ENCODE results near the gene ZNF680. TPM values are rescaled to one million over a fixed set of nuclear protein-coding genes. Genes with fewer than 3 reads are reported as not detected.

The ZNF680 gene
- total RNA-seq, 4 donors from 2014 or later, result 8.2 to 8.8 (median 8.5) TPM

- no peak for DNase-seq (ENCODE audit: low spot score in 2 of 2)
- TF ChIP-seq POLR2A (IDR thresholded peaks at IDR 0.05), result no peak
- TF ChIP-seq, protein P1, sequence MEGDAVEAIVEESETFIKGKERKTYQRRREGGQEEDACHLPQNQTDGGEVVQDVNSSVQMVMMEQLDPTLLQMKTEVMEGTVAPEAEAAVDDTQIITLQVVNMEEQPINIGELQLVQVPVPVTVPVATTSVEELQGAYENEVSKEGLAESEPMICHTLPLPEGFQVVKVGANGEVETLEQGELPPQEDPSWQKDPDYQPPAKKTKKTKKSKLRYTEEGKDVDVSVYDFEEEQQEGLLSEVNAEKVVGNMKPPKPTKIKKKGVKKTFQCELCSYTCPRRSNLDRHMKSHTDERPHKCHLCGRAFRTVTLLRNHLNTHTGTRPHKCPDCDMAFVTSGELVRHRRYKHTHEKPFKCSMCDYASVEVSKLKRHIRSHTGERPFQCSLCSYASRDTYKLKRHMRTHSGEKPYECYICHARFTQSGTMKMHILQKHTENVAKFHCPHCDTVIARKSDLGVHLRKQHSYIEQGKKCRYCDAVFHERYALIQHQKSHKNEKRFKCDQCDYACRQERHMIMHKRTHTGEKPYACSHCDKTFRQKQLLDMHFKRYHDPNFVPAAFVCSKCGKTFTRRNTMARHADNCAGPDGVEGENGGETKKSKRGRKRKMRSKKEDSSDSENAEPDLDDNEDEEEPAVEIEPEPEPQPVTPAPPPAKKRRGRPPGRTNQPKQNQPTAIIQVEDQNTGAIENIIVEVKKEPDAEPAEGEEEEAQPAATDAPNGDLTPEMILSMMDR (IDR thresholded peaks at IDR 0.05), result no peak
- no peak overlapping the region for H3K4me3 ChIP-seq (ENCODE audit: low read depth, poor library complexity, severe bottlenecking)
- intact Hi-C loops (cut with DNase I; ENCODE audit: low total_unique reads), result no loop called here
Measured at GRCh38 chr7:64606385-64606784, 43.5 kb upstream of the ZNF680 start.

DNA sequence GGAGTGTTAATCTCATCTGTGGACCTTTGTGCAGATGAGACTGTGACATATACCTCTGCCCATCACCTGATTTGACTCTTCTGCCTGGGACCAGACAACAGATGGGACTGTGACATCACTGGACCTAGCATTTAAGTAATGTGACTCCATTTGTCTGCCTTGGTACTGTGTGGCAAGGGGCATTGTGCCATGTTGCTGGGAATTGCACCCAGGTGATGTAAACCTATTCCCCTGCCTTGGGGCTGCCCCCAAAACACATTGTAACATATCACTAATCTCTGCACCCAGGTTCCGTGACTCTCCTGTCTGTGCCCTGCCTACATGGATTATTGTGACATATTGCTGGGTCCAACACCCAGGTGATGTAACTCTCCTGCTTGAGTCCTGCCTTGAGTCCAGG is 40.4 kb upstream of the ZNF680 start:
- no peak overlapping the region for H3K4me3 ChIP-seq (ENCODE audit: low read depth, poor library complexity, severe bottlenecking)
- TF ChIP-seq, protein P1 (IDR thresholded peaks at IDR 0.05), result no peak
- no peak for TF ChIP-seq POLR2A (IDR thresholded peaks at IDR 0.05)
- 87 to 100% methylated on average over 1 of the region's 1 CpG for WGBS, 2 donors
- intact Hi-C loops (cut with DNase I; ENCODE audit: low total_unique reads), result no loop called here
- no peak for DNase-seq (ENCODE audit: low spot score in 2 of 2)

DNA sequence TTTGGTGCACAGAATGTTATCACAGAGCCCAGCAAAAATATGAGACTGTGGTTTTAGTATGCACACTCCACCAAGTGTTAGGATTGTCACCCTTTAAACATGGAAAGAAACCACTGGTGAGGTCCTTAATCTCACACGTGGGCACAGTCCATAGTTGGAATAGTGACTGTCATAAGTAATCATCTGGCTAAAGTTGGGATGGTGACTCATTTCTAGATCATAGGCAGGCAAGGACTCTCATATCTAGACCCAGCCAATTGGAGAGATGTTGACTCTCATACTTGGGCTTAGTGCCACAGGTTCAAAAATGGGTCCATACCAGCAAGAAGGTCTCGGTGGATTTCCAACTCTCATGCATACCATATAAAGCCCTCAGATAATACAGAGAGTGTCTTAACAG is 39.6 kb upstream of the ZNF680 start:
- no peak overlapping the region for H3K4me3 ChIP-seq (ENCODE audit: low read depth, poor library complexity, severe bottlenecking)
- TF ChIP-seq, protein P1 (IDR thresholded peaks at IDR 0.05), result no peak
- TF ChIP-seq POLR2A (IDR thresholded peaks at IDR 0.05), result no peak
- no peak for DNase-seq (ENCODE audit: low spot score in 2 of 2)
- 58 to 66% methylated on average over 2 of the region's 2 CpGs for WGBS, 2 donors
- intact Hi-C loops (cut with DNase I; ENCODE audit: low total_unique reads), result no loop called here

DNA sequence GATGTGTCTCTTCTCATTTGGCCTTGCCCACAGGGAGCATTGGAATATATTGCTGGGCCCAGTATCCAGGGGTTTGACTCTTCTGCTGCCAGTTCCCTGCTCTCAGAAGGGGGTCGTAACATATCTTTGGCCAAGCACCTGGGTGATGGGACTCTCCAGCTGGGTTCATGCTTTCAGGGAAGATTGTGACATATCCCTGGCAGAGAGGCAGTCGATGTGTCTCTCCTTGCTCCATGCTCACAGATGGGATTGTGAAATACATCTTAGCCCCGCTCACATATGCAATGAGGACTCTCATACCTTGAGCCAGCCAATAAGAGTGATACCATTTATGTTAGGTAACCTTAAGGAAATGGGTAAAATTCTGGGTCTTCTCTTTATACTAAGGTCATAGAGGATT is 39.2 kb upstream of the ZNF680 start:
- intact Hi-C loops (cut with DNase I; ENCODE audit: low total_unique reads), result no loop called here
- TF ChIP-seq, protein P1 (IDR thresholded peaks at IDR 0.05), result no peak
- no peak for TF ChIP-seq POLR2A (IDR thresholded peaks at IDR 0.05)
- WGBS, 2 donors, result 86 to 89% methylated on average over 3 of the region's 3 CpGs
- H3K4me3 ChIP-seq (ENCODE audit: low read depth, poor library complexity, severe bottlenecking), result no peak overlapping the region
- no peak for DNase-seq (ENCODE audit: low spot score in 2 of 2)

- TF ChIP-seq, protein P1 (IDR thresholded peaks at IDR 0.05), result no peak
- no peak for TF ChIP-seq POLR2A (IDR thresholded peaks at IDR 0.05)
- intact Hi-C loops (cut with DNase I; ENCODE audit: low total_unique reads), result no loop called here
- no peak for DNase-seq (ENCODE audit: low spot score in 2 of 2)
- no peak overlapping the region for H3K4me3 ChIP-seq (ENCODE audit: low read depth, poor library complexity, severe bottlenecking)
- WGBS, 2 donors, result 90 to 100% methylated on average over 2 of the region's 2 CpGs
Measured at GRCh38 chr7:64599359-64599758, 36.5 kb upstream of the ZNF680 start.

- intact Hi-C loops (cut with DNase I; ENCODE audit: low total_unique reads), result no loop called here
- WGBS, 2 donors, result 90 to 95% methylated on average over 5 of the region's 5 CpGs
- TF ChIP-seq, protein P1 (IDR thresholded peaks at IDR 0.05), result no peak
- TF ChIP-seq POLR2A (IDR thresholded peaks at IDR 0.05), result no peak
- no peak overlapping the region for H3K4me3 ChIP-seq (ENCODE audit: low read depth, poor library complexity, severe bottlenecking)
- DNase-seq (ENCODE audit: low spot score in 2 of 2), result peak in 1 of 2 donors; percentile 54
Measured at GRCh38 chr7:64590971-64591370, 28.1 kb upstream of the ZNF680 start.
